GM21619 (cell line): Measurements from ENCODE around the gene REEP6.
"Not testable (repeated sequence)": the region's sequence is repeated elsewhere in the genome, so short reads cannot be mapped to it uniquely, and the experiment has no call there.

Experiments used
- ATAC-seq: cut with Tn5 transposase; IDR thresholded peaks from one replicate; pipeline ENCODE4 v1.9.1; 2021; ENCODE audit not compliant: unreplicated experiment

Gene REEP6

DNA sequence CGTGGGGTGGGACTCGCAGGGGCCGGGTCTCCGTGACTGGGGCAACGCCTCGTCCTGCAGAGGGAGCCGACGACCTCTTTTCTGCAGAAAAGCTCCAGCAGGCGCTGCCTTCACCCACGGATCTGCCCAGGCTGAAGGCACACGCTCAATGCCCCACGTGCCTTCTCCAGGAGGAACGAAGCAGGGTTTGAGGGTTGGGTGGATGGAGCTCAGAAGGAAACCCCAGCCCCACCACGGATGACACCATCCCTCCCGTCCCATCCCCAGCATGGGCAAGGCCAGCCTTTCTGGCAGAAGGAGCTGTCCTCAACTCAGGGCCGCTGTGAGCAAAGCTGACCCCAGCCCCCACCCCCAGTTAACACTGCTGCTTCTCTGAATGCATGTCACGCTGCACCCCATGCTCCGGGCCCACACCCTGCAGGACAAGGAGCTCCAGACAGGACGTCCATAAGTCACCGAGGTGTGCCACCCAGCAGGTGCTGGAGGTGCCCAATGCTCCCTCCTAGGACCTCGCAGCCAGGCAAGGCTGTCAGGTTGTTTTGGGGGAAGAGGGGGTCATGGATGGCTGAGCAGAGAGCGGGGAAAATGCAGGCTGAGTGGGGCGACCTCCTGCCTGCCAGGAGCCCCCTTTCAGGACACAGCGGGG is 19.3 kb upstream of the REEP6 start:
- ATAC-seq: no peak

DNA sequence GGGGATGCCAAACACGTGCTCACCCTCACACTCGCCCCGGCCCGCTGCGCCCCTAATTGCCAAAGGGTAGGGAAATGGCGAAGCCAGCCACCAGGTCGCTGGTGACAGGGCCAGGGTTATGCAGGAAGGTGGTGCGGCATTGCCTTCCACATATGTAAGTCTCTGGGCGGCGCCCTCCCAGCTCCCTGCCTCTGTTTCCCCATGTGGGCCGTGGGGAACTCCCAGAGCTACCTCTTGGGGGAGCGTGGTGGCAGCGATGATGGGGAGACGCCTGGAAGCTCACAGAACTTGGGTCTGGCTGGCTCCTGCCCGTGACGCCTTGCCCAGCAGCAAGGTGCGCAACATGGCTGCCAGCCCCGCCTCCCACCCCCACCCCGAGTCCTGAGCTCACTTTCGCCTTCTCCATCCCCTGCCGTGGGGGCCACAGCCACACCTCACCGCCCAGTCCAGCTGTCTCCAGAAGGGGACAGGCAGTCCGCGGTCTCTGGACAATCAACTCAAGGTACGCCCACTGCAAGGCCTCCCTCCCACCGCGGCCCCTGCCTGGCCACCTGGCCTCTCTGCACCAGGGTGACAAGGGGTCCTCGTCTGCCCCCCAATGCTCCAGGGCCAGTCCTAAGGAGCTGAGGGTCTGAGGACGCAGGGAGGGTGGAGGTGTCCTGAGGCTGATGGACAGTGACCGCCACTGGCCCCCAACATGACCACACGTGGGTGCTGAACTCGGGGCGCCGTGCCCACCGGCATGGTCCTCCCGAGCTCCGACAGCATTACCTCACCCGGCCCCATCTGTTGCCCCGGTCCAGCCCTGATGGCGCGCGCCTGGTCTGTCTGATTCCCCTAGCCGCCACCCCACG is 18.5 kb upstream of the REEP6 start:
- ATAC-seq: no peak

DNA sequence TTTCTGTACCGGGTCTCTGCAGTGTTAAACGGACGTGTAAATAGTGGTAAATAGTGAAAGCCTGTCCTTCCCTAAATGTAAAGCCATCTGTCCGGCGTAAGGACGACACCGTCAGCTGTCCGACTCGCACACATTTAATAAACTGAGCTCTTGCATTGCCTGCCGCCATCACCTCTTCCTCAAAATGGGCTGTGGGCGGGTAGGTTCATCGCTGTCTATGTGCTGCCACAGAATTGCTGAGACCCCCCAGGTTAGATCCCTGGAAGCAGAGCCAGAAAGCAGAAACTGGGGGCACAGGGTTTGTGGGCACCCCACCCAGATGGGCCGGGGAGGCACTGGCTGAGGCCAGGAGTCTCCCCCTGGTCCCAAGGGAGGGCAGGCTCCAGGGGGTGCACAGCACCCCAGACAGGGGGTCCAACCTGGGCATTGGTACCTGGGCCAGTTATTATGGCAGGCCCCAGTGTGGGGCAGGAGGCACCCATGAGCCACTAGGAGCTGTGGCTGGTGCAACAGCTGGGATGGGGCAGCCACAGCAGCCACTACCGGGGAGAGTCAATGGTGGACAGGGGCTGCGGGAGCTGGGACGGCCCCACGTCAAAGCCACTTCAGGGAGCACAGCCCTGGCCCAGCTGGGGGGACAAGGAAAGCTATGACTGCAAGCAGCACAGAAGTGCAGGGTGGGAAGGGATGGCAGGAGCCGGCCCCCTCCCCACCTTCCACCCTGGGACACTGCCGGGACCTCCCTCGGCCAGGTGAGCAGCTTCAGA is 17.7 kb upstream of the REEP6 start:
- ATAC-seq: no peak

GRCh38 chr19:1474011-1474764 is 16.8 kb upstream of the REEP6 start:
- no peak for ATAC-seq

GRCh38 chr19:1474765-1475351 is 16.1 kb upstream of the REEP6 start:
- ATAC-seq: no peak

DNA sequence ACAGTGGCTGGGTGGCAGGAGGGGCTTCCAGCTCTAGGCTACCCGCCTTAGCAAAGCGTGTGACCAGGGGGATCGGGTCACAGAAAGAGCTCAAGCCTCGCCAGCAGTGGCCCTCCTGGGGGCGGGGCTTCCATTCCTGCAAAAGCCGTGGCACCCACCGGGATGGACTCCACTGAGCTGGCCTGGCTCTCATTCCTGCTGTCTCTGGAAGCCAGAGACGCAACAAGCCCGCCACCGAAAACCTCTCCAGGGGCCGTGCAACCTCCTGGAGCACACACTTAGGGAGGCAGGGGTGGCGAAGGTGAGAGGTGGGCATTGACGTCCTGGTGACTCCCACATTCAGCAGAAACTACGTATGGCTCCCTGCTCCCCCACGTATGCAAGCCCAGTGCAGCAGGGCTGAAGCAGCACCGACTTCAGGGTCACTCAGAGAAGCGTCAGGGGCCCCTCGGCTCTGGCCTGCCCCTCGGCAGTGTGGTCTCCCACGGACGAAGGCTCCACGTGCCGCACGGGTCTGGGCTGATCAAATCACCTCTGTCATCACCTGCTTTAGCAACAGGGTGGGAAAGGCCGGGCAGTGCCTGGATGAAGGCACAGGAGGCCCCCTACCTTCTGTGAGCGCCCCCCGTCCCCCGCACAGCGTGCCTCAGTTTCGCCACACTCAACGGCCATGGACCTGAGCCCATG is 15.1 kb upstream of the REEP6 start:
- no peak for ATAC-seq

GRCh38 chr19:1477056-1477455 is 13.9 kb upstream of the REEP6 start:
- not testable (repeated sequence) for ATAC-seq

DNA sequence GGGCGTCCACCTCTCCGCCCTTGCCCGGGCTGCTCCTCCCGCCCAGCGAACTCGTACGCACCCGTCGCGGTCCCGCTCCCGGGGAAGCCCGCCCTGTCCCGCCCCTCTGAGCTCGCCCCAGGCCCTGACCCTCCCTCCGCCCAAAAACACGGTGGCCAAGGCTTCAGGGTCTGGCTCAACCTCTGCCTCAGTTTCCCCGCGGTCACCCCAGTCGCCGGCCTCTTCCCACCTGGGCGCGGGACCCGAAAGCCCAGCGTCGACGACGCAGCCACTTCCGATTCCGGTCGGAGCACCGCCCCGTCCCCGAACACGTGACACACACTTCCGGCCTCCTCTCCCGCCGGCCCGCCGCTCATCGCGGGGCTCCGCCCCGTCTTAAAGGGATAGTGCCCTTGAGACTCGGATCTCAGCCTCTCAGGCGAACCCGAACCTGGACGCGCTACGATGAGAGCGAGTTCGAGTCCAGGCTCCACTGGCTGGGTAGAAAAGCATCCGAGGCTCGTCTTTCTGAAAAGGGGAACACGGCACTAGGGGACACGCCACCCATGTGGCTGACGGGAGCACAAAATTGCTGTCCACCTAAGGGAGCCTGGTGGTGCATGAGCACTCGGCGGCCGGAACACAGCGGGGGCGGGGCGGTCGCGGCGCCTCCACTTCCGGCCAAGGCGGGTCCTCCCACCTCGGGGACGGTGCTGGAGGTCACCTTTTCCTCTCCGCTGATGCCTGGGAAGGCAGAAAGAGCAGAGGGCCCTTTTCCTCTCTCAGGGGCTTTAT is 11.9 kb upstream of the REEP6 start, which contains the start of gene C19orf25:
Gene C19orf25, minus strand, starts transcription at position 282 of the 774 bp plus-strand sequence. CDS start 312 bp downstream, outside the sequence.
- peak; percentile 77 for ATAC-seq

DNA sequence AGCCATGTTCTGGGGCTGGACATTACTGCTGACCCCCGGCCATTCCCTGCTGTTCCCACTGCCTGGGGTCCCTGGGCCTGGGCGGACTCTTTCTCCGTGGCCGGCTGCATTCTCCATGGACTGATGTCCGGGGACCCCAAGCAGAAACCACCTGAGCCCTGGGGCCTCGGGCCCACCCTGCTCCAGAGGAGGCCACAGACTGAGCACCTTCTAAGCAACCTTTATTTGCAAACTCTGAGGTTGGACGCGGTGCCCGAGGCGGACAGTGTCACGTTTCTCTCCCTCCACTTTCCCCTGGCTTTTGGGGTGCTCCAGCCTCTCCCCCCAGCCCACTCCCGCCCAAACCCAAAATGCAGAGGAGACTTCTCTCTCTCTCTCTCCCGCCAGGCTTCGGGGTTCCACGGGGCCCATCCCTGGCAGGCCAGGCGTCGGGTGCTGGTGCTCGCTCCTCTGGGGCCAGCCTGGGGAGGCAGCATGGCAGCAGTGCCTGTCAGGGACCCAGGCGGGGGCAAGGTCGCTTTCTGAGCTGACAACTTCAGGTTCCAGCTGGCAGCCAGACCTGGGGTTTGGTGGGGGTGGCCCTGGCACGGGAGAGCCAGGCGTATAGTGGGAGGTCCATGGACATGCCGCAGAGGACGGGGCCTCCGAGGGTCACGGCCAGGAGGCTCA is 9.6 kb upstream of the REEP6 start:
- no peak for ATAC-seq

GRCh38 chr19:1481893-1482360 is 9.1 kb upstream of the REEP6 start:
- ATAC-seq: no peak

- ATAC-seq: no peak
Observed at GRCh38 chr19:1482361-1483130, 8.4 kb upstream of the REEP6 start.

- no peak for ATAC-seq
Observed at GRCh38 chr19:1483131-1483978, 7.6 kb upstream of the REEP6 start.

DNA sequence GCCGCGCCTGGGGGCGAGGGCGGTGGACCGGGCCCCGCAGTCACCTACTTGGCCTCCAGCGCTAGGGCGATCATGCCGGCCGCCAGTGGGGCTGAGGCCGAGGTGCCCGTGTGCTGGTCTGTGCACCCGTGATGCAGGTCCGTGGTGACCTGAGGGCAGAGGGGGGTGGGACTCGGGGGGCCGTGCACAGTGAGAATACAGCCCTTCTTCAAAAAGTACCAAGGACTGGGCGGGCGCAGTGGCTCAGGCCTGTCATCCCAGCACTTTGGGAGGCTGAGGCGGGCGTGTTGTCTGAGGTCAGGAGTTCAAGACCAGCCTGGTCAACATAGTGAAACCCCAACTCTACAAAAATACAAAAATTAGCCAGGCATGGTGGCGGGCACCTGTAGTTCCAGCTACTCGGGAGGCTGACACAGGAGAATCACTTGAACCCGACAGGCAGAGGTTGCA is 7.0 kb upstream of the REEP6 start:
- ATAC-seq: no peak

GRCh38 chr19:1486720-1487575 is 4.0 kb upstream of the REEP6 start:
- no peak for ATAC-seq

DNA sequence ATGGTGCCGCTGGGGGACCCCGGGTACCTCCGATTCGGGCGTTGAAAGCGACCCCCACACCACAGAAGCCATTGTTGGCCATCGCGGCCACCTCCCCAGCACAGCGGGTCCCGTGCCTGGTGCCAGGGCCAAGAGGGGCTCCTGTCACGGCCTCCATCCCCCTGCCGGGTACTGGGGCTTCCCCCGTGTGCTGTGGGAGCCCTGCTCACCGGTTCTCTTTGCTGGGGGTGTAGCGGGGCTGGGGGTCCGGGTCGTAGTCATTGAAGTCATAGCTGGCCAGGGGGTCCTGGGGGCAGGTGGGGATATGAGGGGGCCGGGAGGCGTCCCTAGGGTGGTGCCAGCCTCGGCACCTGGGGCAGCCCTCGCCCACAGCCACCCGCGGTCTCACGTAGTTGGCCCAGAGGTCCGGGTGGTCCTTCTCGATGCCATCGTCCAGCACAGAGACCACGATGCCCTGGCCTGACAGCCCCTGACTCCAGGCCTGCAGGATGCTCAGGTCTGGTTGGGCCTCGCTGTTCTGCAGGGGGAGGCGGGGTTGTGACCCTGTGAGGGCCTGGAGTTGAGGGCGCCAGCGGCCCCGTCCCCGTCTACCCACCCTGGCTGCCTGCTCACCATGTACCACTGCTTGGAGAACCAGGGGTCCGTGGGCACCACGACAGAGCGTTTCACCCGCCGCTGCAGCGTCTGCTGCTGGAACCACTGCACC is 3.3 kb upstream of the REEP6 start:
- ATAC-seq: no peak
